ENCODE data around the gene NUDT3.
"Not testable (repeated sequence)": the region's sequence is repeated elsewhere in the genome, so short reads cannot be mapped to it uniquely, and the experiment has no call there.

NUDT3 gene

GRCh38 chr6:34383656-34384320, 8.7 kb downstream of the NUDT3 start:
- Histone ChIP-seq H3K36me3 (ENCODE audit: control insufficient read depth in 2 of 2, insufficient read depth in 2 of 2, low read length in 2 of 2) (no peaks in the 10 kb centered on the region), H3K27me3 (ENCODE audit: control insufficient read depth in 1 of 2, insufficient read depth in 2 of 2, low read length in 2 of 2) (no peaks in the 10 kb centered on the region), H3K4me3 (ENCODE audit: low read length in 2 of 2) (no peak overlapping the region), H3K9me3 (ENCODE audit: control insufficient read depth in 2 of 2, low read length in 2 of 2) (no peaks in the 10 kb centered on the region), H3K9ac (ENCODE audit: low read length in 2 of 2) (no peak overlapping the region), H3K27ac (ENCODE audit: low read length) (no peak overlapping the region), H3K4me1 (ENCODE audit: control insufficient read depth, insufficient read depth, low read length) (peaks cover 7% of the 10 kb centered on the region)

- no peaks in the 10 kb centered on the region for H3K9me3 ChIP-seq (ENCODE audit: control insufficient read depth in 2 of 2, low read length in 2 of 2)
- H3K4me1 ChIP-seq (ENCODE audit: control insufficient read depth, insufficient read depth, low read length) = peaks cover 9% of the 10 kb centered on the region
- H3K36me3 ChIP-seq (ENCODE audit: control insufficient read depth in 2 of 2, insufficient read depth in 2 of 2, low read length in 2 of 2) = no peaks in the 10 kb centered on the region
- no peak overlapping the region for H3K27ac ChIP-seq (ENCODE audit: low read length)
- H3K27me3 ChIP-seq (ENCODE audit: control insufficient read depth in 1 of 2, insufficient read depth in 2 of 2, low read length in 2 of 2) = no peaks in the 10 kb centered on the region
- no peak overlapping the region for H3K4me3 ChIP-seq (ENCODE audit: low read length in 2 of 2)
- H3K9ac ChIP-seq (ENCODE audit: low read length in 2 of 2) = no peak overlapping the region
These were observed 9.3 kb downstream of the NUDT3 start for GRCh38 chr6:34383161-34383631.

- Histone ChIP-seq H3K4me1 (ENCODE audit: control insufficient read depth, insufficient read depth, low read length) (peaks cover 9% of the 10 kb centered on the region), H3K36me3 (ENCODE audit: control insufficient read depth in 2 of 2, insufficient read depth in 2 of 2, low read length in 2 of 2) (no peaks in the 10 kb centered on the region), H3K27me3 (ENCODE audit: control insufficient read depth in 1 of 2, insufficient read depth in 2 of 2, low read length in 2 of 2) (no peaks in the 10 kb centered on the region), H3K4me3 (ENCODE audit: low read length in 2 of 2) (no peak overlapping the region), H3K9ac (ENCODE audit: low read length in 2 of 2) (no peak overlapping the region), H3K27ac (ENCODE audit: low read length) (no peak overlapping the region), H3K9me3 (ENCODE audit: control insufficient read depth in 2 of 2, low read length in 2 of 2) (no peaks in the 10 kb centered on the region)
These were observed 11.4 kb downstream of the NUDT3 start for GRCh38 chr6:34381081-34381480.

- no peaks in the 10 kb centered on the region for H3K36me3 ChIP-seq (ENCODE audit: control insufficient read depth in 2 of 2, insufficient read depth in 2 of 2, low read length in 2 of 2)
- no peak overlapping the region for H3K4me3 ChIP-seq (ENCODE audit: low read length in 2 of 2)
- peaks cover 2% of the 10 kb centered on the region for H3K4me1 ChIP-seq (ENCODE audit: control insufficient read depth, insufficient read depth, low read length)
- no peak overlapping the region for H3K9ac ChIP-seq (ENCODE audit: low read length in 2 of 2)
- no peaks in the 10 kb centered on the region for H3K9me3 ChIP-seq (ENCODE audit: control insufficient read depth in 2 of 2, low read length in 2 of 2)
- H3K27ac ChIP-seq (ENCODE audit: low read length) = no peak overlapping the region
- H3K27me3 ChIP-seq (ENCODE audit: control insufficient read depth in 1 of 2, insufficient read depth in 2 of 2, low read length in 2 of 2) = no peaks in the 10 kb centered on the region
These were observed 14.0 kb downstream of the NUDT3 start for GRCh38 chr6:34378470-34378869.

- no peak overlapping the region for H3K4me3 ChIP-seq (ENCODE audit: low read length in 2 of 2)
- H3K9ac ChIP-seq (ENCODE audit: low read length in 2 of 2) = no peak overlapping the region
- H3K36me3 ChIP-seq (ENCODE audit: control insufficient read depth in 2 of 2, insufficient read depth in 2 of 2, low read length in 2 of 2) = no peaks in the 10 kb centered on the region
- H3K9me3 ChIP-seq (ENCODE audit: control insufficient read depth in 2 of 2, low read length in 2 of 2) = no peaks in the 10 kb centered on the region
- peaks cover 2% of the 10 kb centered on the region for H3K4me1 ChIP-seq (ENCODE audit: control insufficient read depth, insufficient read depth, low read length)
- H3K27ac ChIP-seq (ENCODE audit: low read length) = no peak overlapping the region
- H3K27me3 ChIP-seq (ENCODE audit: control insufficient read depth in 1 of 2, insufficient read depth in 2 of 2, low read length in 2 of 2) = no peaks in the 10 kb centered on the region
These were observed 14.5 kb downstream of the NUDT3 start for GRCh38 chr6:34377984-34378383.

- H3K36me3 ChIP-seq (ENCODE audit: control insufficient read depth in 2 of 2, insufficient read depth in 2 of 2, low read length in 2 of 2); H3K9me3 ChIP-seq (ENCODE audit: control insufficient read depth in 2 of 2, low read length in 2 of 2); H3K4me3 ChIP-seq (ENCODE audit: low read length in 2 of 2); H3K27ac ChIP-seq (ENCODE audit: low read length); H3K27me3 ChIP-seq (ENCODE audit: control insufficient read depth in 1 of 2, insufficient read depth in 2 of 2, low read length in 2 of 2); H3K4me1 ChIP-seq (ENCODE audit: control insufficient read depth, insufficient read depth, low read length); H3K9ac ChIP-seq (ENCODE audit: low read length in 2 of 2): not testable (repeated sequence)
These were observed 14.9 kb downstream of the NUDT3 start for GRCh38 chr6:34377571-34377970.

GRCh38 chr6:34375833-34376232, 16.6 kb downstream of the NUDT3 start:
- no peak overlapping the region for H3K4me3 ChIP-seq (ENCODE audit: low read length in 2 of 2)
- no peak overlapping the region for H3K9ac ChIP-seq (ENCODE audit: low read length in 2 of 2)
- H3K36me3 ChIP-seq (ENCODE audit: control insufficient read depth in 2 of 2, insufficient read depth in 2 of 2, low read length in 2 of 2) = no peaks in the 10 kb centered on the region
- no peak overlapping the region for H3K27ac ChIP-seq (ENCODE audit: low read length)
- H3K4me1 ChIP-seq (ENCODE audit: control insufficient read depth, insufficient read depth, low read length) = peaks cover 2% of the 10 kb centered on the region
- H3K27me3 ChIP-seq (ENCODE audit: control insufficient read depth in 1 of 2, insufficient read depth in 2 of 2, low read length in 2 of 2) = no peaks in the 10 kb centered on the region
- no peaks in the 10 kb centered on the region for H3K9me3 ChIP-seq (ENCODE audit: control insufficient read depth in 2 of 2, low read length in 2 of 2)

- no peak overlapping the region for H3K4me3 ChIP-seq (ENCODE audit: low read length in 2 of 2)
- H3K36me3 ChIP-seq (ENCODE audit: control insufficient read depth in 2 of 2, insufficient read depth in 2 of 2, low read length in 2 of 2) = no peaks in the 10 kb centered on the region
- no peak overlapping the region for H3K27ac ChIP-seq (ENCODE audit: low read length)
- H3K9ac ChIP-seq (ENCODE audit: low read length in 2 of 2) = no peak overlapping the region
- H3K27me3 ChIP-seq (ENCODE audit: control insufficient read depth in 1 of 2, insufficient read depth in 2 of 2, low read length in 2 of 2) = no peaks in the 10 kb centered on the region
- H3K4me1 ChIP-seq (ENCODE audit: control insufficient read depth, insufficient read depth, low read length) = peaks cover 2% of the 10 kb centered on the region
- no peaks in the 10 kb centered on the region for H3K9me3 ChIP-seq (ENCODE audit: control insufficient read depth in 2 of 2, low read length in 2 of 2)
These were observed 18.0 kb downstream of the NUDT3 start for GRCh38 chr6:34374508-34374907.

GRCh38 chr6:34374069-34374468, 18.4 kb downstream of the NUDT3 start:
- no peaks in the 10 kb centered on the region for H3K27me3 ChIP-seq (ENCODE audit: control insufficient read depth in 1 of 2, insufficient read depth in 2 of 2, low read length in 2 of 2)
- no peak overlapping the region for H3K4me3 ChIP-seq (ENCODE audit: low read length in 2 of 2)
- no peak overlapping the region for H3K27ac ChIP-seq (ENCODE audit: low read length)
- no peak overlapping the region for H3K9ac ChIP-seq (ENCODE audit: low read length in 2 of 2)
- no peaks in the 10 kb centered on the region for H3K36me3 ChIP-seq (ENCODE audit: control insufficient read depth in 2 of 2, insufficient read depth in 2 of 2, low read length in 2 of 2)
- no peaks in the 10 kb centered on the region for H3K9me3 ChIP-seq (ENCODE audit: control insufficient read depth in 2 of 2, low read length in 2 of 2)
- H3K4me1 ChIP-seq (ENCODE audit: control insufficient read depth, insufficient read depth, low read length) = peaks cover 2% of the 10 kb centered on the region

- no peaks in the 10 kb centered on the region for H3K9me3 ChIP-seq (ENCODE audit: control insufficient read depth in 2 of 2, low read length in 2 of 2)
- H3K36me3 ChIP-seq (ENCODE audit: control insufficient read depth in 2 of 2, insufficient read depth in 2 of 2, low read length in 2 of 2) = no peaks in the 10 kb centered on the region
- H3K4me1 ChIP-seq (ENCODE audit: control insufficient read depth, insufficient read depth, low read length) = peaks cover under 1% of the 10 kb centered on the region
- H3K4me3 ChIP-seq (ENCODE audit: low read length in 2 of 2) = no peak overlapping the region
- no peaks in the 10 kb centered on the region for H3K27me3 ChIP-seq (ENCODE audit: control insufficient read depth in 1 of 2, insufficient read depth in 2 of 2, low read length in 2 of 2)
- H3K27ac ChIP-seq (ENCODE audit: low read length) = no peak overlapping the region
- H3K9ac ChIP-seq (ENCODE audit: low read length in 2 of 2) = no peak overlapping the region
These were observed 19.0 kb downstream of the NUDT3 start for GRCh38 chr6:34373511-34373910.

- H3K9me3 ChIP-seq (ENCODE audit: control insufficient read depth in 2 of 2, low read length in 2 of 2) = not testable (repeated sequence)
These were observed 20.6 kb downstream of the NUDT3 start for GRCh38 chr6:34371865-34372264.

More at GRCh38 chr6:34371865-34372264, 20.6 kb downstream of the NUDT3 start:
- not testable (repeated sequence) for H3K4me1 ChIP-seq (ENCODE audit: control insufficient read depth, insufficient read depth, low read length); H3K27ac ChIP-seq (ENCODE audit: low read length); H3K4me3 ChIP-seq (ENCODE audit: low read length in 2 of 2); H3K27me3 ChIP-seq (ENCODE audit: control insufficient read depth in 1 of 2, insufficient read depth in 2 of 2, low read length in 2 of 2); H3K9ac ChIP-seq (ENCODE audit: low read length in 2 of 2); H3K36me3 ChIP-seq (ENCODE audit: control insufficient read depth in 2 of 2, insufficient read depth in 2 of 2, low read length in 2 of 2)

All from stomach smooth muscle (tissue), 2 donors.